ENCODE results near the gene MAGEA9B. TPM values are rescaled to one million over a fixed set of nuclear protein-coding genes. Genes with fewer than 3 reads are reported as not detected.
"Not testable (repeated sequence)": the region's sequence is repeated elsewhere in the genome, so short reads cannot be mapped to it uniquely, and the experiment has no call there.

Gene MAGEA9B
- total RNA-seq, 1 donor from 2014 or later, result not detected

DNA sequence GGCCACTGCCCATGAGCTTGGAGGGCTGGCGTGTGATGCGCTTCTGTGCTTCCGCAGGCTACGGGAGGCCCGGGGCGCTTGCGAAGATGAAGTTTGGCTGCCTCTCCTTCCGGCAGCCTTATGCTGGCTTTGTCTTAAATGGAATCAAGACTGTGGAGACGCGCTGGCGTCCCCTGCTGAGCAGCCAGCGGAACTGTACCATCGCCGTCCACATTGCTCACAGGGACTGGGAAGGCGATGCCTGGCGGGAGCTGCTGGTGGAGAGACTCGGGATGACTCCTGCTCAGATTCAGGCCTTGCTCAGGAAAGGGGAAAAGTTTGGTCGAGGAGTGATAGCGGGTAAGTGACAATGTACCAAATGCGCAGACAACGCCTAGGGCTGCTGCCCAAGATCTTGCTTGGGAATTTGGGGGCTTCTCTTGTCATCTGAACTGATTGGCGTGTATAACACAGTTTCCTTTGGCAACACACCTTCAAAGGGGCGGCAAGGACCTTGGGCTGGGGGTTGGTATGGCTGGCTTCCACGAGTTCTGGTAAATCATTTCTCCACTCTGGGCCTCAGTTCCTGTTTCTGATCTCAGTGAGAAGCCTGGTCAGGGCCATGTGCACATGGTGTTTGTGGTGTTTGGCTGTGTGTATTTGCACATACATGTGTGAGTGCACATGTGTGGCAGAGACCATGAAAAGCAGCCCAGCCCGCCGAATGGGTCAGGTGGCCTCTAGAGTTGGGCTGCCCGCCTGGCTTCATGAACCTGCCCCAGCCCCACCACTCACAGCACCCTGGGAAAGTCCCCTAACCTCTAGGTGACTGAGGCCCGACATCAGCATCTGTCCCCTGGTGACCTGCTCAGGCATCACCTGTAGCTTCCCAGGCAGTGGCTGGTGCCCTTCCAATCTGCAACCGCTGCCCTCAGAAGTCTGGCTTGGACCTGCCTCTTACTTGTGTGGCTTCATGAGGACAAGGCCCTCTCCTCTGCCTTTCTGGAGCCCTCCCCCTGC, 41.4 kb downstream of the MAGEA9B start:
- H3K9me3 Mint-ChIP-seq; H3K27me3 Mint-ChIP-seq (ENCODE audit: low read depth); H3K4me1 Mint-ChIP-seq; H3K4me3 Mint-ChIP-seq; H3K27ac Mint-ChIP-seq (ENCODE audit: unreplicated experiment); H3K36me3 Mint-ChIP-seq (ENCODE audit: low read depth): not testable (repeated sequence)
- peak; percentile 16 for DNase-seq (ENCODE audit: low read depth, low spot score)
- TF ChIP-seq, protein P1, sequence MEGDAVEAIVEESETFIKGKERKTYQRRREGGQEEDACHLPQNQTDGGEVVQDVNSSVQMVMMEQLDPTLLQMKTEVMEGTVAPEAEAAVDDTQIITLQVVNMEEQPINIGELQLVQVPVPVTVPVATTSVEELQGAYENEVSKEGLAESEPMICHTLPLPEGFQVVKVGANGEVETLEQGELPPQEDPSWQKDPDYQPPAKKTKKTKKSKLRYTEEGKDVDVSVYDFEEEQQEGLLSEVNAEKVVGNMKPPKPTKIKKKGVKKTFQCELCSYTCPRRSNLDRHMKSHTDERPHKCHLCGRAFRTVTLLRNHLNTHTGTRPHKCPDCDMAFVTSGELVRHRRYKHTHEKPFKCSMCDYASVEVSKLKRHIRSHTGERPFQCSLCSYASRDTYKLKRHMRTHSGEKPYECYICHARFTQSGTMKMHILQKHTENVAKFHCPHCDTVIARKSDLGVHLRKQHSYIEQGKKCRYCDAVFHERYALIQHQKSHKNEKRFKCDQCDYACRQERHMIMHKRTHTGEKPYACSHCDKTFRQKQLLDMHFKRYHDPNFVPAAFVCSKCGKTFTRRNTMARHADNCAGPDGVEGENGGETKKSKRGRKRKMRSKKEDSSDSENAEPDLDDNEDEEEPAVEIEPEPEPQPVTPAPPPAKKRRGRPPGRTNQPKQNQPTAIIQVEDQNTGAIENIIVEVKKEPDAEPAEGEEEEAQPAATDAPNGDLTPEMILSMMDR (conservative IDR thresholded peaks at IDR 0.05), result peak; percentile 23

DNA sequence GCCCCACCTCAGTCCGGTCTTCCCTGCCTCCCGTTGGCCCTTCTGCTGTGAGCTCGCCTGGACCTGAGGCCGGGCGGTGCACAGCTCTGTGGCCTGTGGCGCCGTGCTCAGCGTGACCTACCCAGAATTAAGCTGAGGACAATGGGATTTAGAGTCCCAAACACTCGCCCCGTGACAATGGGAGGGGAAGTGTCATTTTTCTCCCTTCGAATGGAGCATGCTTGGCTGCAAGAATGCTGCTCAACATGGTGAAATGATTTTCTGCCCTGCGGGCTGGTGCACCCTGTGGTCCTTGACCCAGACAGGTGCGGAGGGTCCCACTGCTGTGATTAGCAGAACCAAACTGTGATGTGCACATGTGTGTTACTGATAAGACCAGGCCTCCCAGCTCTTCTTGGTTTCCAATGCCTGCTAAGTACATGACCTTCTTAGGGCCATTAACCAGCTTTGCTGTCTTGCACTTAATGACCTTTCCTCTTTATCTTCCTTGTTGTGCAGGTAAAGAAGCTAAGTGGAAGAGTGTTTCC, 45.7 kb downstream of the MAGEA9B start:
- TF ChIP-seq, protein P1 (conservative IDR thresholded peaks at IDR 0.05), result no peak
- Mint-ChIP-seq H3K27ac (ENCODE audit: unreplicated experiment) (peak overlapping the region; percentile 75), H3K4me3 (peak overlapping the region; percentile 97), H3K9me3 (no peaks in the 10 kb centered on the region), H3K27me3 (ENCODE audit: low read depth) (no peaks in the 10 kb centered on the region), H3K36me3 (ENCODE audit: low read depth) (no peaks in the 10 kb centered on the region), H3K4me1 (peaks cover 7% of the 10 kb centered on the region)
- no peak for DNase-seq (ENCODE audit: low read depth, low spot score)

DNA sequence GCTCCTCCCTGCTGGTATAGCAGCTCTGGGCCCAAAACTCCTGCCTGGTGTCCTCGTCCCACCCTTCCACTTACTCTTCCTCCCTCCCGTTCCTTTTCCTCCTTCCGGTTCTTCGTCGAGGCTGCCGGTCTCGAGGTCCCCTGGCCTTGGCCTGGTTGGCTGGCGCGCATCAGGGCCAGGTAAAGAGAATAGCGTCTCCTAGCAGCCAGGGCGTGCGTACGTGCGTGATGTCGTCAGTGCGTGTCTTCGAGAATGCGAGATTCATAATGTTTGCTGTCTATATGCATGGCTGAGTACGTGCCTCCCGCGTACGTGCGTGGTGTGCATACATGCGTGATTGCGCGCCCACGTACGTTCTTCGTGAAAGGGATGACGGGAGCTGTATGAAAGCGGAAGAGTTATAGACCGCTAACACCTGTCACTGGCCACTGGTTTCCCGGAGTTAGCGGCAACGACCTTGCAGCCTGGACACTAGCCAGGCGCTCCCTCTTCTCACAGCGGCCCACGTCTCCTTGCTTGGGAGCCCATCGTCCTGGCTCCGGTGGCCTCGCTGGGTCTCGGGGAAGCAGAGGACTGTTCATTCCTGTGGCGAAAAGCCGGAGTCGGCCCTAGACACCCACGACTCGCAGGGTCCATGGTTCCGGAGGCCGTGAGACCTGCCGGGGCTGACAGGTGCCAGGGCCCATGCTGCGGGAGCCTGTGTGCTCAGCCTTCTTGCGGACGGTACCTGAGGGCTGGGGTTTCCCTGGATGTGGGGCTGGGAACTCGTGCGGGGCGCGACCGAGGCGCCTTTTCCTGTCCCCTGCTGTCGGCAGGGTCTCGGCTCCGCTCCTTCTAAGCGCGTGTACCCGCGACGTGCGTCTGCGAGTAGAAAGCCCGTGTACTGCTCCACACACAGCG, 46.4 kb downstream of the MAGEA9B start, which contains the start of gene EOLA1:
TSS of gene EOLA1 (plus strand) at position 392 of the 900 bp plus-strand sequence. CDS start 4,619 bp downstream, outside the sequence.
- H3K36me3 Mint-ChIP-seq (ENCODE audit: low read depth), result no peaks in the 10 kb centered on the region
- peak; percentile 47 for DNase-seq (ENCODE audit: low read depth, low spot score)
- peak within 1 kb of the TSS; percentile 96 for H3K27ac Mint-ChIP-seq (ENCODE audit: unreplicated experiment)
- H3K4me3 Mint-ChIP-seq, result peak within 1 kb of the TSS; percentile 97
- TF ChIP-seq, protein P1 (conservative IDR thresholded peaks at IDR 0.05), result no peak
- H3K4me1 Mint-ChIP-seq, result peaks cover 7% of the 10 kb centered on the region
- no peaks in the 10 kb centered on the region for H3K9me3 Mint-ChIP-seq
- no peaks in the 10 kb centered on the region for H3K27me3 Mint-ChIP-seq (ENCODE audit: low read depth)

DNA sequence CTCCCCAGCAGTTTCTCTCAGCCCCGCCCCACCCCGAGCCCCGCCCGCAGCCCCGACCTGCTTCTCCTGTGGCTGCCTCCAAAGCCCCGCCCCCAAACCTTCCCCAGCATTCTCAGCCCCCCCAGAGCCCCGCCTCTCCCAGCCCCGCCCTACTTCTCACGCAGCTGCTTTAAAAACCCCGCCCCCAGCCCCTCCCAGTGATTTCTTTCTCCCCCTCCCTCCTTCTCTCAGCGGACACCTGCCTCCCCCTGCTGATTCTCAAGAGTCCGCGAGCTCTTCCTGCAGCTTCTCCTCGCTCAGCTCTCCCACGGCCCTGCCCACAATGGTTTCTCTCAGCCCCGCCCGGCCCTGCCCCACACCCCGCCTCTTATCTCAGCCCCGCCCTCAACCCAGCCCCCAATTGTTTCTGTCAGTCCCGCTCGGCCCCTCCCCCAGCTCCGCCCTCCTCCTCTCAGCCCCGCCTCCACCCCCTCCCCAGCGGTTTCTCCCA, 47.1 kb downstream of the MAGEA9B start:
- Mint-ChIP-seq H3K4me1 (peaks cover 7% of the 10 kb centered on the region), H3K4me3 (peak overlapping the region; percentile 97), H3K27ac (ENCODE audit: unreplicated experiment) (peak overlapping the region; percentile 96), H3K9me3 (no peaks in the 10 kb centered on the region), H3K27me3 (ENCODE audit: low read depth) (no peaks in the 10 kb centered on the region), H3K36me3 (ENCODE audit: low read depth) (no peaks in the 10 kb centered on the region)
- DNase-seq (ENCODE audit: low read depth, low spot score), result peak; percentile 74
- TF ChIP-seq, protein P1 (conservative IDR thresholded peaks at IDR 0.05), result no peak
